PC-9 (cell line): ENCODE results near the gene TMEFF2. TPM values are rescaled to one million over a fixed set of nuclear protein-coding genes. Genes with fewer than 3 reads are reported as not detected.

ENCODE experiments used
- BruUV-seq: library from RNA; stranded (reverse); fragments of 400-500 nt; replicated peaks from 2 replicates; lab custom pipeline; 2021; lab: Mats Ljungman, UMichigan
- CTCF ChIA-PET: fragments of 300-600 bp; sonication (Branson Sonifier 250); formaldehyde crosslinking; loops from one replicate; lab custom pipeline; 2022; ENCODE audit warnings: antibody characterized with exemption; lab: Charles Lee
- POLR2A ChIA-PET: fragments of 300-600 bp; sonication (Branson Sonifier 250); formaldehyde crosslinking; loops from one replicate; lab custom pipeline; 2022; ENCODE audit warnings: antibody characterized with exemption; ENCODE audit not compliant: unreplicated experiment; lab: Charles Lee
- DNase-seq, 2 experiments: peaks; one replicate each; pipeline versions ENCODE4 v3.0.0 to v3.0.0-alpha.2; 2015 to 2022; ENCODE audit warnings: mixed read lengths in 1 of 2
- H2AFZ ChIP-seq: fragments of 200-600 bp; sonication (generic); 2 replicates; pipeline ENCODE4 v1.8.1; 2017; ENCODE audit warnings: antibody characterized with exemption
- H3F3A ChIP-seq: fragments of 200-600 bp; sonication (generic); 2 replicates; pipeline ENCODE4 v1.8.1; 2017; ENCODE audit warnings: antibody characterized with exemption, mild to moderate bottlenecking, low read depth; ENCODE audit not compliant: insufficient read depth
- H3K27ac ChIP-seq: fragments of 200-600 bp; sonication (generic); 2 replicates; pipeline ENCODE4 v1.6.1; 2016; ENCODE audit warnings: mixed run types
- H3K27me3 ChIP-seq: fragments of 200-600 bp; sonication (generic); 2 replicates; pipeline ENCODE4 v1.6.1; 2016; ENCODE audit warnings: low read depth, mixed run types; ENCODE audit not compliant: insufficient read depth
- H3K36me3 ChIP-seq: fragments of 200-600 bp; sonication (generic); 2 replicates; pipeline ENCODE4 v1.6.1; 2016; ENCODE audit warnings: low read depth, mixed run types
- H3K4me1 ChIP-seq: fragments of 200-600 bp; sonication (generic); replicated peaks from 2 replicates; pipeline ENCODE4 v1.6.1; 2016; ENCODE audit warnings: mixed run types; ENCODE audit not compliant: insufficient read depth
- H3K4me2 ChIP-seq: fragments of 200-600 bp; sonication (generic); 2 replicates; pipeline ENCODE4 v1.6.1; 2017; ENCODE audit warnings: mixed run types
- H3K4me3 ChIP-seq: fragments of 200-600 bp; sonication (generic); 2 replicates; pipeline ENCODE4 v1.6.1; 2016; ENCODE audit warnings: mixed run types
- H3K79me2 ChIP-seq: fragments of 200-600 bp; sonication (generic); 2 replicates; pipeline ENCODE4 v1.6.1; 2017; ENCODE audit warnings: low read depth, mixed run types
- H3K9me2 ChIP-seq: fragments of 200-600 bp; sonication (generic); 2 replicates; pipeline ENCODE4 v1.8.1; 2017; ENCODE audit warnings: mild to moderate bottlenecking; ENCODE audit not compliant: insufficient read depth
- H3K9me3 ChIP-seq: fragments of 200-600 bp; sonication (generic); 2 replicates; pipeline ENCODE4 v1.8.1; 2016; ENCODE audit warnings: low read depth; ENCODE audit not compliant: insufficient read depth
- H4K20me1 ChIP-seq: fragments of 200-600 bp; sonication (generic); 2 replicates; pipeline ENCODE4 v1.8.1; 2017; ENCODE audit not compliant: insufficient read depth
- CTCF ChIP-seq: fragments of 200-600 bp; sonication (generic); conservative IDR thresholded peaks from 2 replicates; pipeline ENCODE4 v1.6.1; 2017; ENCODE audit warnings: mixed run types, antibody characterized with exemption, mild to moderate bottlenecking, moderate library complexity
- EZH2 ChIP-seq: fragments of 200-600 bp; sonication (generic); IDR thresholded peaks from 2 replicates; pipeline ENCODE4 v1.8.0; 2017; ENCODE audit warnings: antibody characterized with exemption, low read depth
- intact Hi-C: fragments of 100-400 bp; cut with micrococcal nuclease; formaldehyde crosslinking; loops from one replicate; pipeline ENCODE4 v1.10.0; 2022; ENCODE audit not compliant: unreplicated experiment
- total RNA-seq: library from RNA; stranded (reverse); gene quantifications from 2 replicates; pipeline ENCODE4 v1.2.3, GENCODE V29; 2021

Gene TMEFF2
- total RNA-seq, 1 experiment from 2014 or later = not detected

GRCh38 chr2:192162392-192163042 lies 32.2 kb downstream of the TMEFF2 start:
- no peaks in the 10 kb centered on the region for H3K36me3 ChIP-seq
- H3K4me3 ChIP-seq = no peak overlapping the region; the same call in 1 of the 2 replicates
- H4K20me1 ChIP-seq = no peaks in the 10 kb centered on the region
- no peaks in the 10 kb centered on the region for H3K27me3 ChIP-seq
- intact Hi-C loops = loop anchor here (1.0 to 10.0 kb wide), 3 partner anchors 350 to 607 kb away; no protein-coding TSS in a partner anchor
- H3K4me1 ChIP-seq = no peaks in the 10 kb centered on the region
- no peaks in the 10 kb centered on the region; the same call in 1 of the 2 replicates for H3K9me3 ChIP-seq
- DNase-seq = peak; percentile 31 to 40
- CTCF ChIA-PET = interaction anchor here (0.6 to 1.7 kb wide), 10 partner anchors 191 to 1121 kb away, joined by 3 to 37 read pairs (median 4); no protein-coding TSS in a partner anchor
- no peaks in the 10 kb centered on the region for H3K9me2 ChIP-seq
- BruUV-seq = no TSS peak
- no peaks in the 10 kb centered on the region for H3K79me2 ChIP-seq
- H2AFZ ChIP-seq = no peak overlapping the region
- POLR2A ChIA-PET = interaction anchor here (0.5 to 0.7 kb wide), 2 partner anchors 607 to 1142 kb away, joined by 4 to 8 read pairs; no protein-coding TSS in a partner anchor
- no peak overlapping the region for H3K27ac ChIP-seq
- no peak for TF ChIP-seq EZH2
- peak; percentile 92 for TF ChIP-seq CTCF
- peak overlapping the region; percentile 34; the same call in 1 of the 2 replicates for H3K4me2 ChIP-seq
- no peaks in the 10 kb centered on the region for H3F3A ChIP-seq

DNA sequence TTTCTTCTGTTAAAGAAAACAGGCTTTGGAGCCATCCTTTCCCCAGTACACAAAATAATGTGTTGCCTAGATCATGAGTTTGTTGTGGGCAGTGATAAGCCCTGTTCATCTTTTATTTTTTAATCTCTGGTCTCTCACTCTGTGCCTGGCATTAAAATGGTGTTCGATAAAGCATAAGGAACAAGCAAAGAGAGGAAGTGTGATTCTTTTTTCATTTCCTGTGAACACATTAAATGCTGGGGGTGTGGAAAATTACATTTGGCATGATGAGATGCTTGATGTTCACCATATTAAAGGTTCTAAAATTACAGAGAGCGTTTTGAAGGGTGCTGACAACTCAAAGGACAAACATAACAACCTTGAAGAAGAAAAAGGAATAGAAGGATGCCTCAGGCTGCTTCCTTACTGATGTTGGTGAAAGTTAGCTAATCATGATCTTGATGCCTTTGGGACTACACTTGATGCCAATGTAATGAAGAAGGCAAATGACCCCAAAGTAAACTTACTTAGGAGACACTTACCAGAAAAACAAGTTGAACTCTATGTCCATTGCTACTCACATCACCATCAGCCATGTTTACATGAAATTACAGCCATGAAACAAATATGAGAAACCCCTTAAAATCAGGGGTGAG lies 33.0 kb downstream of the TMEFF2 start:
- Histone ChIP-seq H4K20me1 (no peaks in the 10 kb centered on the region), H3K4me3 (no peak overlapping the region; the same call in 1 of the 2 replicates), H3K4me2 (peak overlapping the region; percentile 34; the same call in 1 of the 2 replicates), H3K9me2 (no peaks in the 10 kb centered on the region), H2AFZ (no peak overlapping the region), H3F3A (no peaks in the 10 kb centered on the region), H3K9me3 (no peaks in the 10 kb centered on the region; the same call in 1 of the 2 replicates), H3K27me3 (no peaks in the 10 kb centered on the region), H3K27ac (no peak overlapping the region), H3K4me1 (no peaks in the 10 kb centered on the region), H3K36me3 (no peaks in the 10 kb centered on the region), H3K79me2 (no peaks in the 10 kb centered on the region)
- intact Hi-C loops = loop anchor here (1.0 to 10.0 kb wide), 3 partner anchors 349 to 606 kb away; no protein-coding TSS in a partner anchor
- ChIA-PET POLR2A (no interaction called here), CTCF (interaction anchor here (0.6 to 1.7 kb wide), 6 partner anchors 322 to 1120 kb away, joined by 3 to 37 read pairs (median 4); no protein-coding TSS in a partner anchor)
- BruUV-seq = no TSS peak
- no peak for TF ChIP-seq CTCF
- no peak for TF ChIP-seq EZH2
- DNase-seq = no peak

DNA sequence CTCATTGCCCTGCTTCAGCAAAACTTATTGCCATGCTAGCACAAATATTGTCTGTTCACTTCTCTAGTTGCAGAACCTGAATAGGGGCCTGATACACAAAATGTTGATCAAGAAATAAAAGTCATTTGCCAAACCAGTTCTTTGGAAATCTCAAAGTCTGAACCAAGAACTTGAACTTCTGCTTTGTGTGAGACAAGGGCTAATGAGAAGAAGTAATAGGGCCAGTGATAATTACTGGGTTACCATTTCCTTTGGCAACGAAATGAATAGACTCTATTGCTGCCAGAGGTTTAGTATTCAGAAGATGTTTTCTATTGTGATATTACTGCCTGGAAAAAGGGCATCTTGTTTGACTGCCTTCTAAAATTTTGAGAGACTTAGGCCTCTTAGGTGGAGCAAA lies 35.0 kb downstream of the TMEFF2 start:
- BruUV-seq = no TSS peak
- Histone ChIP-seq H3K9me3 (no peaks in the 10 kb centered on the region; the same call in 1 of the 2 replicates), H3K4me3 (no peak overlapping the region), H3K36me3 (no peaks in the 10 kb centered on the region), H4K20me1 (no peaks in the 10 kb centered on the region), H3K4me1 (no peaks in the 10 kb centered on the region), H3K27me3 (no peaks in the 10 kb centered on the region), H3K4me2 (no peak overlapping the region), H3K27ac (no peak overlapping the region), H2AFZ (no peak overlapping the region), H3K79me2 (no peaks in the 10 kb centered on the region), H3F3A (no peaks in the 10 kb centered on the region), H3K9me2 (no peaks in the 10 kb centered on the region)
- DNase-seq = no peak
- intact Hi-C loops = loop anchor here (10.0 kb wide), 1 partner anchor 465 kb away; no protein-coding TSS in a partner anchor
- ChIA-PET CTCF (no interaction called here), POLR2A (no interaction called here)
- TF ChIP-seq CTCF (no peak), EZH2 (no peak)
